Right lobe of liver (tissue), 6 donors: Measurements from ENCODE around the gene POC5. TPM values are rescaled to one million over a fixed set of nuclear protein-coding genes. Genes with fewer than 3 reads are reported as not detected.

ENCODE experiments used
- ATAC-seq, 4 donors: fragments of 200-7000 bp; cut with Tn5 transposase; one replicate each; pipeline ENCODE4 v1.9.1; 2020; ENCODE audit warnings: mild to moderate bottlenecking in 4 of 4, moderate library complexity in 4 of 4
- DNase-seq, 3 donors: peaks; one replicate each; pipeline ENCODE4 v3.0.0-alpha.2; 2020
- H3K27ac ChIP-seq, 3 donors: fragments of 200-600 bp; one replicate each; pipeline ENCODE4 v1.8.0; 2022
- H3K27me3 ChIP-seq, 2 donors: fragments of 200-600 bp; one replicate each; pipeline ENCODE4 v1.8.0; 2022
- H3K36me3 ChIP-seq, 4 donors: fragments of 200-600 bp; sonication (generic) in 1 of 4; one replicate each; pipeline versions ENCODE4 v1.5.1 to v1.8.0; 2017 to 2022; ENCODE audit warnings: control low read depth in 1 of 4
- H3K4me1 ChIP-seq, 4 donors: fragments of 200-600 bp; sonication (generic) in 1 of 4; one replicate each; pipeline versions ENCODE4 v1.5.1 to v1.8.0; 2017 to 2022; ENCODE audit warnings: control low read depth in 1 of 4
- H3K4me3 ChIP-seq, 3 donors: fragments of 200-600 bp; one replicate each; pipeline ENCODE4 v1.8.0; 2022
- H3K9me3 ChIP-seq, 4 donors: fragments of 200-600 bp; sonication (generic) in 1 of 4; one replicate each; pipeline versions ENCODE4 v1.5.1 to v1.8.0; 2017 to 2022; ENCODE audit warnings: control low read depth in 1 of 4
- CTCF ChIP-seq, 4 donors: fragments of 200-600 bp in 3 of 4; fragments of 450-650 bp in 1 of 4; IDR thresholded peaks; one replicate each; pipeline versions ENCODE4 v1.5.1 to v1.8.0; 2016 to 2022; ENCODE audit warnings: antibody characterized with exemption in 4 of 4, mild to moderate bottlenecking in 2 of 4
- POLR2A ChIP-seq: fragments of 450-650 bp; IDR thresholded peaks from one replicate; pipeline ENCODE4 v1.6.1; 2017; ENCODE audit warnings: antibody characterized with exemption, mild to moderate bottlenecking
- WGBS: methylation state at CpG from one replicate; pipeline ENCODE4 v1.1.6; 2018; ENCODE audit warnings: low coverage, low lambda C conversion rate; ENCODE audit not compliant: insufficient coverage; ENCODE audit errors: missing lambda C conversion rate; 5-methylcytosine and 5-hydroxymethylcytosine counted together
- intact Hi-C, 2 donors: fragments of 100-400 bp; cut with DNase I; formaldehyde crosslinking; loops; one replicate each; pipeline versions ENCODE4 v1.11.2 to v1.14.1; 2022
- total RNA-seq, 6 experiments: library from RNA; depleted of rRNA in 2 of 6; stranded (reverse); fragments of >200 nt in 2 of 6; fragmentation: NEBNext Ultra II Directional in 3 of 6; extraction: Animal tissue kit (Norgen Biotek cat#: 25700) in 3 of 6; gene quantifications; one replicate each; pipeline versions ENCODE4 v1.1.0 to v1.2.4, GENCODE V29; 2016 to 2023
- donor health status: DM: no; HTN: yes; CAD: no.
- donor health status: DM: no; HTN: no; CAD: no.
- donor health status: DM: no; HTN: no; CAD: no.
- donor health status: DM: no; HTN: yes; CAD: no.
- donor health status: DM: no; HTN: yes; CAD: no.

Gene POC5
- total RNA-seq, 6 experiments from 2014 or later, result 1.8 to 10.0 (median 2.8) TPM

- no peak overlapping the region for H3K4me3 ChIP-seq
- no peak overlapping the region for H3K27ac ChIP-seq
- no peaks in the 10 kb centered on the region for H3K36me3 ChIP-seq
- TF ChIP-seq CTCF (IDR thresholded peaks at IDR 0.05), result no peak
- no peak for TF ChIP-seq POLR2A
- no peaks in the 10 kb centered on the region for H3K27me3 ChIP-seq
- DNase-seq (no peak), ATAC-seq (no peak)
- H3K4me1 ChIP-seq, result peaks cover 0 to 3% (median 0%) of the 10 kb centered on the region in 4 donors
- whole genome bisulfite sequencing, result 75% methylated on average over 5 of the region's 12 CpGs
- no peaks in the 10 kb centered on the region for H3K9me3 ChIP-seq
- intact Hi-C loops, result no loop called here
Observed at GRCh38 chr5:75663579-75664284, 53.5 kb downstream of the POC5 start.

- 73% methylated on average over 1 of the region's 2 CpGs for WGBS
- no peak for TF ChIP-seq POLR2A
- TF ChIP-seq CTCF (IDR thresholded peaks at IDR 0.05), result no peak
- H3K4me1 ChIP-seq, result no peaks in the 10 kb centered on the region
- intact Hi-C loops, result no loop called here
- no peaks in the 10 kb centered on the region for H3K36me3 ChIP-seq
- H3K4me3 ChIP-seq, result no peak overlapping the region
- ATAC-seq (no peak), DNase-seq (no peak)
- H3K9me3 ChIP-seq, result no peaks in the 10 kb centered on the region
- no peak overlapping the region for H3K27ac ChIP-seq
- H3K27me3 ChIP-seq, result no peaks in the 10 kb centered on the region
Observed at GRCh38 chr5:75662061-75662460, 55.2 kb downstream of the POC5 start.

GRCh38 chr5:75660678-75661465, 56.4 kb downstream of the POC5 start:
- Histone ChIP-seq H3K27me3 (no peaks in the 10 kb centered on the region), H3K27ac (no peak overlapping the region), H3K4me3 (no peak overlapping the region), H3K9me3 (no peaks in the 10 kb centered on the region), H3K4me1 (no peaks in the 10 kb centered on the region), H3K36me3 (no peaks in the 10 kb centered on the region)
- no peak for TF ChIP-seq CTCF (IDR thresholded peaks at IDR 0.05)
- no peak for TF ChIP-seq POLR2A
- DNase-seq (no peak), ATAC-seq (peak; percentile 25 to 75 (median 54))
- WGBS, result 61% methylated on average over 11 of the region's 16 CpGs
- intact Hi-C loops, result no loop called here

GRCh38 chr5:75659791-75660450, 57.3 kb downstream of the POC5 start:
- intact Hi-C loops, result no loop called here
- ATAC-seq, result peak in 1 of 4 donors; percentile 38
- no peaks in the 10 kb centered on the region for H3K27me3 ChIP-seq
- H3K4me3 ChIP-seq, result no peak overlapping the region
- no peaks in the 10 kb centered on the region for H3K9me3 ChIP-seq
- H3K4me1 ChIP-seq, result no peaks in the 10 kb centered on the region
- WGBS, result 76% methylated on average over 3 of the region's 3 CpGs
- TF ChIP-seq CTCF (IDR thresholded peaks at IDR 0.05) (no peak), POLR2A (no peak)
- no peaks in the 10 kb centered on the region for H3K36me3 ChIP-seq
- no peak for DNase-seq
- no peak overlapping the region for H3K27ac ChIP-seq
